DOHH2 (cell line): ENCODE results near the gene PCSK7.

Source experiments
- EZH2phosphoT487 ChIP-seq: fragments of 200-600 bp; sonication (generic); IDR thresholded peaks from 2 replicates; pipeline ENCODE4 v1.6.1; 2017; ENCODE audit warnings: borderline replicate concordance, mild to moderate bottlenecking, antibody characterized with exemption, low read length, moderate library complexity, mixed read lengths
- TF ChIP-seq, protein P1 (sequence below): fragments of 200-600 bp; sonication (generic); IDR thresholded peaks from one replicate; pipeline ENCODE4 v1.5.1; 2014; ENCODE audit warnings: antibody characterized with exemption, mild to moderate bottlenecking, low read depth, low read length; ENCODE audit not compliant: poor library complexity, severe bottlenecking

GRCh38 chr11:117220568-117220967 is 11.3 kb downstream of the PCSK7 start:
- TF ChIP-seq, protein P1, sequence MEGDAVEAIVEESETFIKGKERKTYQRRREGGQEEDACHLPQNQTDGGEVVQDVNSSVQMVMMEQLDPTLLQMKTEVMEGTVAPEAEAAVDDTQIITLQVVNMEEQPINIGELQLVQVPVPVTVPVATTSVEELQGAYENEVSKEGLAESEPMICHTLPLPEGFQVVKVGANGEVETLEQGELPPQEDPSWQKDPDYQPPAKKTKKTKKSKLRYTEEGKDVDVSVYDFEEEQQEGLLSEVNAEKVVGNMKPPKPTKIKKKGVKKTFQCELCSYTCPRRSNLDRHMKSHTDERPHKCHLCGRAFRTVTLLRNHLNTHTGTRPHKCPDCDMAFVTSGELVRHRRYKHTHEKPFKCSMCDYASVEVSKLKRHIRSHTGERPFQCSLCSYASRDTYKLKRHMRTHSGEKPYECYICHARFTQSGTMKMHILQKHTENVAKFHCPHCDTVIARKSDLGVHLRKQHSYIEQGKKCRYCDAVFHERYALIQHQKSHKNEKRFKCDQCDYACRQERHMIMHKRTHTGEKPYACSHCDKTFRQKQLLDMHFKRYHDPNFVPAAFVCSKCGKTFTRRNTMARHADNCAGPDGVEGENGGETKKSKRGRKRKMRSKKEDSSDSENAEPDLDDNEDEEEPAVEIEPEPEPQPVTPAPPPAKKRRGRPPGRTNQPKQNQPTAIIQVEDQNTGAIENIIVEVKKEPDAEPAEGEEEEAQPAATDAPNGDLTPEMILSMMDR = no peak
- TF ChIP-seq EZH2phosphoT487 = no peak
